ENCODE data around the gene DOCK4.

DNA sequence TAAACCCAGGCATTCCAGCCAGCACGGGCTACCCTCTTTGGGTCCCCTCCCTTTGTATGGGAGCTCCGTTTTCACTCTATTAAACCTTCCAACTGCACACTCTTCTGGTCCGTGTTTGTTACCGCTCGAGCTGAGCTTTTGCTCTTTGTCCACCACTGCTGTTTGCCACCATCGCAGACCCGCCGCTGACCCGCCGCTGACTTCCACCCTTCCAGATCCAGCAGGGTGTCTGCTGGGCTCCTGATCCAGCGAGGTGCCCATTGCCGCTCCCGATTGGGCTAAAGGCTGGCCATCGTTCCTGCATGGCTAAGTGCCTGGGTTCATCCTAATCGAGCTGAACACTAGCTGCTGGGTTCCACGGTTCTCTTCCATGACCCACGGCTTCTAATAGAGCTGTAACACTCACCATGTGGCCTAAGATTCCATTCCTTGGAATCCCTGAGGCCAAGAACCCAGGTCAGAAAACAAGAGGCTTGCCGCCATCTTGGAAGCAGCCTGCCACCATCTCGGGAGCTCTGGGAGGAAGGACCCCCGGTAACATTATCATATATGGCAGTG is 14.8 kb upstream of the DOCK4 start:
- TF ChIP-seq, protein P1, sequence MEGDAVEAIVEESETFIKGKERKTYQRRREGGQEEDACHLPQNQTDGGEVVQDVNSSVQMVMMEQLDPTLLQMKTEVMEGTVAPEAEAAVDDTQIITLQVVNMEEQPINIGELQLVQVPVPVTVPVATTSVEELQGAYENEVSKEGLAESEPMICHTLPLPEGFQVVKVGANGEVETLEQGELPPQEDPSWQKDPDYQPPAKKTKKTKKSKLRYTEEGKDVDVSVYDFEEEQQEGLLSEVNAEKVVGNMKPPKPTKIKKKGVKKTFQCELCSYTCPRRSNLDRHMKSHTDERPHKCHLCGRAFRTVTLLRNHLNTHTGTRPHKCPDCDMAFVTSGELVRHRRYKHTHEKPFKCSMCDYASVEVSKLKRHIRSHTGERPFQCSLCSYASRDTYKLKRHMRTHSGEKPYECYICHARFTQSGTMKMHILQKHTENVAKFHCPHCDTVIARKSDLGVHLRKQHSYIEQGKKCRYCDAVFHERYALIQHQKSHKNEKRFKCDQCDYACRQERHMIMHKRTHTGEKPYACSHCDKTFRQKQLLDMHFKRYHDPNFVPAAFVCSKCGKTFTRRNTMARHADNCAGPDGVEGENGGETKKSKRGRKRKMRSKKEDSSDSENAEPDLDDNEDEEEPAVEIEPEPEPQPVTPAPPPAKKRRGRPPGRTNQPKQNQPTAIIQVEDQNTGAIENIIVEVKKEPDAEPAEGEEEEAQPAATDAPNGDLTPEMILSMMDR (IDR thresholded peaks at IDR 0.05), result no peak
- no peak for TF ChIP-seq POLR2A (IDR thresholded peaks at IDR 0.05)
- TF ChIP-seq POLR2AphosphoS5 (IDR thresholded peaks at IDR 0.05), result no peak
